Measurements from ENCODE around the gene TNS1. TPM values are rescaled to one million over a fixed set of nuclear protein-coding genes. Genes with fewer than 3 reads are reported as not detected.
A peak's percentile ranks its signal among the peaks of the same experiment; 100 is the strongest.

Gene TNS1
- total RNA-seq, 1 donor from 2014 or later = 1.6 TPM

- Histone ChIP-seq H3K27me3 (ENCODE audit: control insufficient read depth, insufficient read depth, low read length) (no peaks in the 10 kb centered on the region), H3K36me3 (ENCODE audit: control insufficient read depth, insufficient read depth, low read length) (peaks cover 2% of the 10 kb centered on the region), H3K4me3 (ENCODE audit: low read depth, low read length) (no peak overlapping the region)
- TF ChIP-seq CTCF (IDR thresholded peaks at IDR 0.05; ENCODE audit: insufficient read depth, low read length, severe bottlenecking) = no peak
- DNase-seq (ENCODE audit: low read depth) (peak; percentile 31), FAIRE-seq (no peak)
Observed at GRCh38 chr2:217853301-217853881, 149.4 kb downstream of the TNS1 start.

- no peak for DNase-seq (ENCODE audit: low read depth)
- H3K4me3 ChIP-seq (ENCODE audit: low read depth, low read length) = no peak overlapping the region
- H3K27me3 ChIP-seq (ENCODE audit: control insufficient read depth, insufficient read depth, low read length) = no peaks in the 10 kb centered on the region
- TF ChIP-seq CTCF (IDR thresholded peaks at IDR 0.05; ENCODE audit: insufficient read depth, low read length, severe bottlenecking) = no peak
- FAIRE-seq = peak; percentile 88
- peaks cover 7% of the 10 kb centered on the region for H3K36me3 ChIP-seq (ENCODE audit: control insufficient read depth, insufficient read depth, low read length)
Observed at GRCh38 chr2:217852555-217853211, 150.1 kb downstream of the TNS1 start.

GRCh38 chr2:217851191-217852020 is 151.4 kb downstream of the TNS1 start:
- peaks cover 8% of the 10 kb centered on the region for H3K36me3 ChIP-seq (ENCODE audit: control insufficient read depth, insufficient read depth, low read length)

GRCh38 chr2:217849154-217849975 is 153.4 kb downstream of the TNS1 start:
- Histone ChIP-seq H3K4me3 (ENCODE audit: low read depth, low read length) (no peak overlapping the region), H3K27me3 (ENCODE audit: control insufficient read depth, insufficient read depth, low read length) (no peaks in the 10 kb centered on the region), H3K36me3 (ENCODE audit: control insufficient read depth, insufficient read depth, low read length) (peaks cover 8% of the 10 kb centered on the region)
- DNase-seq (ENCODE audit: low read depth) (peak; percentile 19), FAIRE-seq (no peak)
- TF ChIP-seq CTCF (IDR thresholded peaks at IDR 0.05; ENCODE audit: insufficient read depth, low read length, severe bottlenecking) = no peak

More at GRCh38 chr2:217851191-217852020, 151.4 kb downstream of the TNS1 start:
- no peak for FAIRE-seq
- Histone ChIP-seq H3K27me3 (ENCODE audit: control insufficient read depth, insufficient read depth, low read length) (no peaks in the 10 kb centered on the region), H3K4me3 (ENCODE audit: low read depth, low read length) (no peak overlapping the region)
- peak; percentile 44 for DNase-seq (ENCODE audit: low read depth)
- TF ChIP-seq CTCF (IDR thresholded peaks at IDR 0.05; ENCODE audit: insufficient read depth, low read length, severe bottlenecking) = no peak

- H3K4me3 ChIP-seq (ENCODE audit: low read depth, low read length) = no peak overlapping the region
- FAIRE-seq (no peak), DNase-seq (ENCODE audit: low read depth) (no peak)
- H3K27me3 ChIP-seq (ENCODE audit: control insufficient read depth, insufficient read depth, low read length) = no peaks in the 10 kb centered on the region
- no peak for TF ChIP-seq CTCF (IDR thresholded peaks at IDR 0.05; ENCODE audit: insufficient read depth, low read length, severe bottlenecking)
- H3K36me3 ChIP-seq (ENCODE audit: control insufficient read depth, insufficient read depth, low read length) = peaks cover 8% of the 10 kb centered on the region
Observed at GRCh38 chr2:217848351-217848957, 154.3 kb downstream of the TNS1 start.
